ENCODE data around the gene ZCCHC4. TPM values are rescaled to one million over a fixed set of nuclear protein-coding genes. Genes with fewer than 3 reads are reported as not detected.

The ZCCHC4 gene
- total RNA-seq, 1 donor from 2014 or later, result 9.0 TPM

DNA sequence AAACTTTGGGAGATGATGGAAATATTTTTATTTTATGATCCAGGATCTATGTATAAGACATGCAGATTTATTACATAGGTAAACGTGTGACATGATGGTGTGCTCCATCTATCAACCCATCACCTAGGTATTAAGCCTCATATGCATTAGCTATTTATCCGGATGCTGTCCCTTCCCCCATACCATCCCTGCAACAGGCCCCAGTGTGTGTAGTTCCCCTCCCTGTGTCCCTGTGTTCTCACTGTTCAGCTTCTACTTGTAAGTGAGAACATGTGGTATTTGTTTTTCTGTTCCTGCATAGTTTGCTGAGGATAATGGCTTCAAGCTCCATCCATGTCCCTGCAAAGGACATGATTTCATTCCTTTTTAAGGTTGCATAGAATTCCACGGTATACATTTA is 28.1 kb upstream of the ZCCHC4 start:
- no peaks in the 10 kb centered on the region for H3K36me3 Mint-ChIP-seq (ENCODE audit: low read depth, unreplicated experiment)
- H3K27me3 Mint-ChIP-seq (ENCODE audit: unreplicated experiment), result peaks cover 3% of the 10 kb centered on the region
- no peaks in the 10 kb centered on the region for H3K4me1 Mint-ChIP-seq (ENCODE audit: unreplicated experiment)
- no peaks in the 10 kb centered on the region for H3K9me3 Mint-ChIP-seq (ENCODE audit: unreplicated experiment)
- TF ChIP-seq, protein P1, sequence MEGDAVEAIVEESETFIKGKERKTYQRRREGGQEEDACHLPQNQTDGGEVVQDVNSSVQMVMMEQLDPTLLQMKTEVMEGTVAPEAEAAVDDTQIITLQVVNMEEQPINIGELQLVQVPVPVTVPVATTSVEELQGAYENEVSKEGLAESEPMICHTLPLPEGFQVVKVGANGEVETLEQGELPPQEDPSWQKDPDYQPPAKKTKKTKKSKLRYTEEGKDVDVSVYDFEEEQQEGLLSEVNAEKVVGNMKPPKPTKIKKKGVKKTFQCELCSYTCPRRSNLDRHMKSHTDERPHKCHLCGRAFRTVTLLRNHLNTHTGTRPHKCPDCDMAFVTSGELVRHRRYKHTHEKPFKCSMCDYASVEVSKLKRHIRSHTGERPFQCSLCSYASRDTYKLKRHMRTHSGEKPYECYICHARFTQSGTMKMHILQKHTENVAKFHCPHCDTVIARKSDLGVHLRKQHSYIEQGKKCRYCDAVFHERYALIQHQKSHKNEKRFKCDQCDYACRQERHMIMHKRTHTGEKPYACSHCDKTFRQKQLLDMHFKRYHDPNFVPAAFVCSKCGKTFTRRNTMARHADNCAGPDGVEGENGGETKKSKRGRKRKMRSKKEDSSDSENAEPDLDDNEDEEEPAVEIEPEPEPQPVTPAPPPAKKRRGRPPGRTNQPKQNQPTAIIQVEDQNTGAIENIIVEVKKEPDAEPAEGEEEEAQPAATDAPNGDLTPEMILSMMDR (IDR thresholded peaks at IDR 0.05; ENCODE audit: unreplicated experiment), result no peak
- DNase-seq (ENCODE audit: low spot score), result no peak
- H3K27ac Mint-ChIP-seq (ENCODE audit: unreplicated experiment), result no peak overlapping the region
- no peak overlapping the region for H3K4me3 Mint-ChIP-seq (ENCODE audit: unreplicated experiment)

DNA sequence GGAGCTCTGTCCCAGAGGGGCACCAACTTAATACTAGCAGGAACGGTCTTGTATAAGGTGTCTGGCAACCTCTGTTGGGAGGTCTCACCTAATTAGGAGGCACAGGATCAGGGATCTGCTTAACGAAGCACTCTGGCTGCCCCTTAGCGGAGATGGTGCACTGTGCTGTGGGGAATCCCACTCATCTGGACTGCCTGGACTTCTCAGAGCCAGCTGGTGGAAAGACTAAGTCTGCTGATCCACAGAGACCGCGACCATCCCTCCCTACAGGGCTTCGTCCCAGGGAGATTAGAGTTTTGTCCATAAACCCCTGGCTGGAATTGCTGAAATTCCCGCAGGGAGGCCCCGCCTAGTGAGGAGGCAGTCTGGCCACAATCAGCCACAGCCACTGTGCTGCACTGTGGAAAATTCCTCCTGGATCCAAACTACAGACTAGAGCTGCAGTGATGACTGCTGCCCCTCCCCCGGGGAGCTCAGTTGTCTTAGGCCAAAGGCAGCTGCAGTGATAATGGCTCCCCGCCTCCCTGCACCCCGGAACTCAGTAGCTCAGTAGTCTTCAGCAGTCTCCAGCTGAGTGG is 22.0 kb upstream of the ZCCHC4 start:
- no peak for DNase-seq (ENCODE audit: low spot score)

DNA sequence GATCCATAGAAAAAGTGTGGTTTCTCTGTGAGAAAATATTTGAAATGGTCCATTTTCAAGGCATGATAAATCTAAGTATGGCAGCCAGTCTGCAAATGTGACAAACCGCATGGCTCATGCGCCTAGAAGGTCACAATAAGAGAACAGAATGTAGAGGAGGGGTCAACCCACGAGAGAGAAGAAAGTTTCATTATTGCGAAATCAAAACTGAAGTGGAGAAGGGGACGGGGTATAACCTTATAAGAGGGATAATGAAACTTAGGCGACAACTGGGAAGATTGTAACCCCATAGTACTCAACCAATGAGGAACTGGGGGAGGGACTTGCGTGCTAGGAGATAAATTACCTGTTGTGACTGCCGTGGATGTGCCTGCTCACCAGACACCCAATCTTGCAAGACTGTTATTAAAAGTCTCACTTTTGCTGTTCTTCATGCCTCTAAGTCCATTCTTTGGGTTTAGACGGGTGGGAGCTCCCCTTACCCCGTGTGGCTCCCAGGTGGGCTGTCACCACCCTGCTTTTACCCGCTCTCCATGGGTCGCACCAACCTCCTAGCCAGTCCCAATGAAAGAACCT is 21.3 kb upstream of the ZCCHC4 start:
- Mint-ChIP-seq H3K9me3 (ENCODE audit: unreplicated experiment) (no peaks in the 10 kb centered on the region), H3K4me3 (ENCODE audit: unreplicated experiment) (no peak overlapping the region)

More for the DNA sequence above, 22.0 kb upstream of the ZCCHC4 start:
- H3K27ac Mint-ChIP-seq (ENCODE audit: unreplicated experiment), result no peak overlapping the region
- TF ChIP-seq, protein P1 (IDR thresholded peaks at IDR 0.05; ENCODE audit: unreplicated experiment), result no peak
- no peaks in the 10 kb centered on the region for H3K9me3 Mint-ChIP-seq (ENCODE audit: unreplicated experiment)
- no peaks in the 10 kb centered on the region for H3K36me3 Mint-ChIP-seq (ENCODE audit: low read depth, unreplicated experiment)
- H3K27me3 Mint-ChIP-seq (ENCODE audit: unreplicated experiment), result no peaks in the 10 kb centered on the region
- H3K4me3 Mint-ChIP-seq (ENCODE audit: unreplicated experiment), result no peak overlapping the region
- no peaks in the 10 kb centered on the region for H3K4me1 Mint-ChIP-seq (ENCODE audit: unreplicated experiment)

DNA sequence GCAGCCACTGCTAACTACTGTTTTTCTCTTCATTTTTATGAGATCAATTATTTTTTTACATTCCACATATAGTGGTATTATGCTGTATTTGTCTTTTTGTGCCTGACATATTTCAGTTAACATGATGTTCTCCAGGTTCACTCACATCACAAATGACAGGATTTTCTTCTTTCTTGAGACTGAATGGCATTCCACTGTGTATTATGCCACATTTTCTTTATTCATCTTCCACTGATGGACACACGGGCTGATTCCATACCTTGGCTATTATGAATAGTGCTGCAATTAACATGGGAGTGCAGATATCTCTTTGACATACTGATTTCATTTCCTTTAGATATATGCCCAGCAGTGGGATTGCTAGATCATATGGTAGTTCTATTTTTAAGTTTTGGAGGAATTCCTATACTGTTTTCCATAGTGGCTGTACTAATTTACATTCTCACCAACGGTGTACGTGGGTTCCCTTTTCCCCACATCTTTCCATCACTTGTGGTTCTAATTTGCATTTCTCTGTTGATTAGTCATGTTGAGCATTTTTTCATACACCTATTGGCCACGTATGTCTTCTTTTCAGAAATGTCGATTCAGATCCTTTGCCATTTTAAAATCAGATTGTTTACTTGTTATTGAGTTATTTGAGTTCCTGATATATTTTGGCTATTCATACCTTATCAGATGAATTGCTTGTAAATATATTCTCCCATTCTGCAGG is 14.9 kb upstream of the ZCCHC4 start:
- Mint-ChIP-seq H3K36me3 (ENCODE audit: low read depth, unreplicated experiment) (no peaks in the 10 kb centered on the region), H3K9me3 (ENCODE audit: unreplicated experiment) (no peaks in the 10 kb centered on the region), H3K4me3 (ENCODE audit: unreplicated experiment) (no peak overlapping the region), H3K4me1 (ENCODE audit: unreplicated experiment) (no peaks in the 10 kb centered on the region), H3K27me3 (ENCODE audit: unreplicated experiment) (no peaks in the 10 kb centered on the region), H3K27ac (ENCODE audit: unreplicated experiment) (no peak overlapping the region)
- DNase-seq (ENCODE audit: low spot score), result no peak
- TF ChIP-seq, protein P1 (IDR thresholded peaks at IDR 0.05; ENCODE audit: unreplicated experiment), result no peak

More for the DNA sequence above, 21.3 kb upstream of the ZCCHC4 start:
- DNase-seq (ENCODE audit: low spot score), result no peak
- Mint-ChIP-seq H3K27me3 (ENCODE audit: unreplicated experiment) (no peaks in the 10 kb centered on the region), H3K4me1 (ENCODE audit: unreplicated experiment) (no peaks in the 10 kb centered on the region), H3K36me3 (ENCODE audit: low read depth, unreplicated experiment) (no peaks in the 10 kb centered on the region), H3K27ac (ENCODE audit: unreplicated experiment) (no peak overlapping the region)
- TF ChIP-seq, protein P1 (IDR thresholded peaks at IDR 0.05; ENCODE audit: unreplicated experiment), result no peak
